GM18873 (cell line): ENCODE results near the gene MYO1F.
A peak's percentile ranks its signal among the peaks of the same experiment; 100 is the strongest.
"Not testable (repeated sequence)": the region's sequence is repeated elsewhere in the genome, so short reads cannot be mapped to it uniquely, and the experiment has no call there.

ENCODE experiments used
- ATAC-seq: cut with Tn5 transposase; IDR thresholded peaks from one replicate; pipeline ENCODE4 v1.9.1; 2021; ENCODE audit warnings: mild to moderate bottlenecking, moderate library complexity, moderate number of reproducible peaks; ENCODE audit not compliant: unreplicated experiment, low FRiP score

MYO1F gene

GRCh38 chr19:8519388-8519787 is 57.9 kb downstream of the MYO1F start:
- no peak for ATAC-seq

- ATAC-seq, result no peak
These were observed 58.7 kb downstream of the MYO1F start for GRCh38 chr19:8518536-8518935.

GRCh38 chr19:8517551-8518442 is 59.4 kb downstream of the MYO1F start:
- no peak for ATAC-seq

GRCh38 chr19:8515317-8515716 is 61.9 kb downstream of the MYO1F start:
- no peak for ATAC-seq

GRCh38 chr19:8514505-8515009 is 62.7 kb downstream of the MYO1F start:
- not testable (repeated sequence) for ATAC-seq

- ATAC-seq, result peak; percentile 76
These were observed 63.3 kb downstream of the MYO1F start, which contains the start of gene ZNF414 for GRCh38 chr19:8513687-8514504. ZNF414 (minus strand) TSS chr19:8514167; CDS start chr19:8514046, 121 bp downstream.

GRCh38 chr19:8513036-8513686 is 64.1 kb downstream of the MYO1F start:
- ATAC-seq, result no peak

GRCh38 chr19:8512115-8512967 is 64.9 kb downstream of the MYO1F start:
- ATAC-seq, result no peak

- no peak for ATAC-seq
These were observed 65.6 kb downstream of the MYO1F start for GRCh38 chr19:8511573-8512101.

- no peak for ATAC-seq
These were observed 66.6 kb downstream of the MYO1F start for GRCh38 chr19:8510589-8511115.

- no peak for ATAC-seq
These were observed 70.8 kb downstream of the MYO1F start for GRCh38 chr19:8506402-8506957.

- ATAC-seq, result no peak
These were observed 71.4 kb downstream of the MYO1F start for GRCh38 chr19:8505680-8506401.

GRCh38 chr19:8504919-8505318 is 72.3 kb downstream of the MYO1F start:
- ATAC-seq, result no peak

- no peak for ATAC-seq
These were observed 73.1 kb downstream of the MYO1F start for GRCh38 chr19:8504171-8504570.

- ATAC-seq, result no peak
These were observed 73.7 kb downstream of the MYO1F start for GRCh38 chr19:8503510-8503909.

- no peak for ATAC-seq
These were observed 75.3 kb downstream of the MYO1F start for GRCh38 chr19:8501981-8502380.

- no peak for ATAC-seq
These were observed 75.7 kb downstream of the MYO1F start for GRCh38 chr19:8501516-8501915.

GRCh38 chr19:8500158-8500557 is 77.1 kb downstream of the MYO1F start:
- no peak for ATAC-seq
